Measurements from ENCODE around the gene CTNNA1.

- TF ChIP-seq POLR2A (IDR thresholded peaks at IDR 0.05; ENCODE audit: low read depth, low read length) (no peak), POLR2AphosphoS5 (IDR thresholded peaks at IDR 0.05; ENCODE audit: low read depth, low read length) (no peak)
Observed at GRCh38 chr5:138936968-138937345, 183.7 kb downstream of the CTNNA1 start.

Data from GM12892 (cell line).